B cell (primary cell): ENCODE results near the gene HSCB. TPM values are rescaled to one million over a fixed set of nuclear protein-coding genes. Genes with fewer than 3 reads are reported as not detected.
"Not testable (repeated sequence)": the region's sequence is repeated elsewhere in the genome, so short reads cannot be mapped to it uniquely, and the experiment has no call there.

Experiments
- ATAC-seq: fragments of 200-7000 bp; cut with Tn5 transposase; one replicate; pipeline ENCODE4 v1.10.0; 2021; ENCODE audit warnings: low read depth, mild to moderate bottlenecking, moderate number of reproducible peaks, moderate library complexity
- CTCF ChIA-PET: fragments of 350-600 bp; sonication (Branson Sonifier 250); formaldehyde crosslinking; loops from one replicate; lab custom pipeline; 2021; ENCODE audit warnings: antibody characterized with exemption, inconsistent platforms; lab: Charles Lee
- POLR2A ChIA-PET: fragments of 350-600 bp; sonication (Branson Sonifier 250); formaldehyde crosslinking; loops from one replicate; lab custom pipeline; 2021; ENCODE audit warnings: antibody characterized with exemption; lab: Charles Lee
- DNase-seq: peaks from one replicate; pipeline ENCODE4 v3.0.0; 2013
- H2AFZ ChIP-seq: 2 replicates; pipeline ENCODE4 v1.6.1; 2012; ENCODE audit warnings: mild to moderate bottlenecking, low read depth, low read length; ENCODE audit not compliant: insufficient read depth, poor library complexity, severe bottlenecking
- H3K27ac ChIP-seq, 2 donors: 1 replicate in 1 of 2; 2 replicates in 1 of 2; pipeline ENCODE4 v1.5.1; 2012 to 2013; ENCODE audit warnings: low read length in 2 of 2, mild to moderate bottlenecking in 2 of 2, moderate library complexity in 1 of 2
- H3K27me3 ChIP-seq, 4 experiments: fragments of 200-600 bp in 1 of 4; sonication (generic) in 1 of 4; replicated peaks in 1 of 4; 1 replicate in 2 of 4; 2 replicates in 2 of 4; pipeline versions ENCODE4 v1.6.1 to v1.7.0; 2013 to 2016; ENCODE audit warnings: low read length in 3 of 4, mild to moderate bottlenecking in 2 of 4, mixed read lengths in 1 of 4, moderate library complexity in 1 of 4; ENCODE audit not compliant: insufficient read depth in 4 of 4, control insufficient read depth in 3 of 4; ENCODE audit errors: control extremely low read depth in 1 of 4
- H3K36me3 ChIP-seq, 2 experiments: replicated peaks in 1 of 2; 1 replicate in 1 of 2; 2 replicates in 1 of 2; pipeline versions ENCODE4 v1.6.1 to v1.7.1; 2013; ENCODE audit warnings: low read length in 1 of 2; ENCODE audit not compliant: insufficient read depth in 2 of 2, control insufficient read depth in 1 of 2; ENCODE audit errors: control extremely low read depth in 1 of 2, extremely low read depth in 1 of 2
- H3K4me1 ChIP-seq, 2 donors: fragments of 200-600 bp in 1 of 2; sonication (generic) in 1 of 2; 1 replicate in 1 of 2; 2 replicates in 1 of 2; pipeline versions ENCODE4 v1.5.1 to v1.6.1; 2013 to 2017; ENCODE audit warnings: low read length in 2 of 2; ENCODE audit not compliant: control insufficient read depth in 2 of 2, insufficient read depth in 2 of 2
- H3K4me2 ChIP-seq: replicated peaks from 2 replicates; pipeline ENCODE3; 2012; ENCODE audit warnings: mild to moderate bottlenecking, low read depth, low read length; ENCODE audit not compliant: poor library complexity, severe bottlenecking
- H3K4me3 ChIP-seq, 5 experiments: fragments of 200-600 bp in 1 of 5; sonication (generic) in 1 of 5; 1 replicate in 3 of 5; 2 replicates in 2 of 5; pipeline versions ENCODE4 v1.5.1 to v1.7.0; 2011 to 2016; ENCODE audit warnings: low read length in 4 of 5, mild to moderate bottlenecking in 4 of 5, low read depth in 2 of 5, control low read depth in 1 of 5, moderate library complexity in 1 of 5; ENCODE audit not compliant: insufficient read depth in 1 of 5; ENCODE audit errors: control extremely low read depth in 1 of 5, extremely low read depth in 1 of 5
- H3K79me2 ChIP-seq: fragments of 200-600 bp; sonication (generic); one replicate; pipeline ENCODE4 v1.6.0; 2016; ENCODE audit warnings: low read length; ENCODE audit not compliant: control insufficient read depth, insufficient read depth
- H3K9ac ChIP-seq: fragments of 200-600 bp; sonication (generic); 2 replicates; pipeline ENCODE4 v1.6.1; 2017; ENCODE audit warnings: mild to moderate bottlenecking, low read length, moderate library complexity
- H3K9me3 ChIP-seq, 3 donors: one replicate each; pipeline versions ENCODE4 v1.6.1 to v1.7.1; 2013; ENCODE audit warnings: low read length in 2 of 3; ENCODE audit not compliant: control insufficient read depth in 2 of 3, insufficient read depth in 1 of 3; ENCODE audit errors: control extremely low read depth in 1 of 3
- H4K20me1 ChIP-seq: 2 replicates; pipeline ENCODE4 v1.6.0; 2012; ENCODE audit warnings: mild to moderate bottlenecking, low read length; ENCODE audit not compliant: insufficient read depth, control insufficient read depth, poor library complexity, severe bottlenecking
- H3K27ac Mint-ChIP-seq: one replicate; pipeline ENCODE4 v1.8.0; 2021; ENCODE audit warnings: mixed read lengths
- H3K27me3 Mint-ChIP-seq: one replicate; pipeline ENCODE4 v1.8.0; 2021; ENCODE audit warnings: mixed read lengths
- H3K4me1 Mint-ChIP-seq: one replicate; pipeline ENCODE4 v1.8.0; 2021; ENCODE audit warnings: mixed read lengths
- H3K4me3 Mint-ChIP-seq: one replicate; pipeline ENCODE4 v1.8.0; 2021; ENCODE audit warnings: mixed read lengths
- H3K9me3 Mint-ChIP-seq: one replicate; pipeline ENCODE4 v1.8.0; 2022; ENCODE audit warnings: mixed read lengths; ENCODE audit not compliant: insufficient read depth
- CTCF ChIP-seq: fragments of 200-600 bp; IDR thresholded peaks from one replicate; pipeline ENCODE4 v1.8.0; 2022; ENCODE audit warnings: antibody characterized with exemption, mild to moderate bottlenecking
- EZH2 ChIP-seq: IDR thresholded peaks from 2 replicates; pipeline ENCODE4 v1.6.1; 2012; ENCODE audit warnings: borderline replicate concordance, low read depth, mild to moderate bottlenecking, moderate library complexity, low read length; ENCODE audit not compliant: insufficient read depth, poor library complexity, severe bottlenecking
- WGBS: methylation state at CpG from one replicate; pipeline ENCODE4 v1.1.5; 2013; ENCODE audit warnings: missing lambda C conversion rate; ENCODE audit not compliant: insufficient coverage; 5-methylcytosine and 5-hydroxymethylcytosine counted together
- intact Hi-C: fragments of 100-400 bp; cut with micrococcal nuclease; formaldehyde crosslinking; loops from one replicate; pipeline ENCODE4 v1.10.0; 2022
- polyA plus RNA-seq: library from polyadenylated mRNA; depleted of rRNA; stranded (reverse); fragments of >200 nt; gene quantifications from 2 replicates; pipeline ENCODE4 v1.2.3, GENCODE V29; 2012
- total RNA-seq, 2 donors: library from RNA; stranded (reverse); fragments of 120-200 nt in 1 of 2; gene quantifications; 1 replicate in 1 of 2; 2 replicates in 1 of 2; pipeline versions ENCODE4 v1.2.3 to v1.2.4, GENCODE V29; 2013 to 2022

The HSCB gene
- total and polyA plus RNA-seq, 2 donors (not counting 1 experiment from before 2014, with no cell fraction given) = 12.8 to 18.3 TPM

- no peaks in the 10 kb centered on the region for H4K20me1 ChIP-seq
- intact Hi-C loops = no loop called here
- Mint-ChIP-seq H3K9me3 (no peaks in the 10 kb centered on the region), H3K4me1 (peaks cover 18% of the 10 kb centered on the region), H3K27me3 (no peaks in the 10 kb centered on the region), H3K4me3 (peak overlapping the region; percentile 80), H3K27ac (peak overlapping the region; percentile 81)
- H3K4me3 ChIP-seq = peak overlapping the region in 3 of 5 experiments; percentile 21 to 51 (median 37)
- H3K27ac ChIP-seq = peak overlapping the region; percentile 7 to 10
- peaks cover 0 to 5% of the 10 kb centered on the region in 2 experiments for H3K36me3 ChIP-seq
- ATAC-seq (no peak), DNase-seq (peak; percentile 17)
- ChIA-PET POLR2A (no interaction called here), CTCF (interaction anchor here (0.6 to 1.6 kb wide), 2 partner anchors 13 to 280 kb away, joined by 3 to 8 read pairs; partner anchors contain the start of gene CCDC117)
- peaks cover 15 to 18% of the 10 kb centered on the region in 2 donors for H3K4me1 ChIP-seq
- no peaks in the 10 kb centered on the region for H3K9me3 ChIP-seq
- TF ChIP-seq EZH2 = no peak
- no peak for TF ChIP-seq CTCF
- no peaks in the 10 kb centered on the region for H3K79me2 ChIP-seq
- no peaks in the 10 kb centered on the region for H3K27me3 ChIP-seq
- no CpG with 5 or more reads among the region's 3 CpGs for WGBS
- H3K4me2 ChIP-seq = peak overlapping the region; percentile 63
- H3K9ac ChIP-seq = peak overlapping the region; percentile 55
- peak overlapping the region; percentile 61 for H2AFZ ChIP-seq
Measured at GRCh38 chr22:28759861-28760560, 18.2 kb downstream of the HSCB start.

GRCh38 chr22:28761449-28761755 lies 19.6 kb downstream of the HSCB start:
- H3K79me2 ChIP-seq = no peaks in the 10 kb centered on the region
- no peak overlapping the region for H3K9ac ChIP-seq
- peaks cover 15 to 18% of the 10 kb centered on the region in 2 donors for H3K4me1 ChIP-seq
- H3K4me3 ChIP-seq = no peak overlapping the region
- no peaks in the 10 kb centered on the region for H4K20me1 ChIP-seq
- H2AFZ ChIP-seq = no peak overlapping the region
- H3K27ac Mint-ChIP-seq = peak overlapping the region; percentile 71
- peaks cover 18% of the 10 kb centered on the region for H3K4me1 Mint-ChIP-seq
- ATAC-seq (no peak), DNase-seq (no peak)
- H3K36me3 ChIP-seq = peaks cover 0 to 5% of the 10 kb centered on the region in 2 experiments
- H3K27me3 Mint-ChIP-seq = no peaks in the 10 kb centered on the region
- no peaks in the 10 kb centered on the region for H3K9me3 ChIP-seq
- intact Hi-C loops = no loop called here
- ChIA-PET CTCF (interaction anchor here (0.6 to 1.6 kb wide), 2 partner anchors 9 to 11 kb away, joined by 3 to 8 read pairs; partner anchors contain the start of gene CCDC117), POLR2A (no interaction called here)
- H3K27ac ChIP-seq = no peak overlapping the region
- H3K4me2 ChIP-seq = no peak overlapping the region
- H3K4me3 Mint-ChIP-seq = peak overlapping the region; percentile 26
- no peaks in the 10 kb centered on the region for H3K27me3 ChIP-seq
- TF ChIP-seq EZH2 (no peak), CTCF (no peak)
- 97% methylated on average over 9 of the region's 10 CpGs for WGBS
- H3K9me3 Mint-ChIP-seq = no peaks in the 10 kb centered on the region

DNA sequence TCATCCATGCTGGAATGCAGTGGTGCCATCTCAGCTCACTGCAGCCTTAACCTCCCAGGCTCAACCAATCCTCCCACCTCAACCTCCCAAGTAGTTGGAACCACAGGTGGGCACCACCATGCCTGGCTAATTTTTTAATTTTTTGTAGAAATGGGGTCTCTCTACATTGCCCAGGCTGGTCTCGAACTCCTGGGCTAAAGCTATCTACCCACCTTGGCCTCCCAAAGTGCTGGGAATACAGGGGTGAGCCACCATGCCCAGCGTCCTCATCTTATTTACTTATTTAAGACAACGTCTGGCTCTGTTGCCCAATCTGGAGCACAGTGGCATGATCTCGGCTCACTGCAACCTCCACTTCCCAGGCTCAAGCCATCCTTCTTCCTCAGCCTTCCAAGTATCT lies 20.2 kb downstream of the HSCB start:
- H3K4me3 ChIP-seq, DNase-seq, ATAC-seq, H3K27ac Mint-ChIP-seq, H3K4me2 ChIP-seq, H3K9ac ChIP-seq, POLR2A ChIA-PET, intact Hi-C loops, H2AFZ ChIP-seq, H3K27me3 ChIP-seq, H3K79me2 ChIP-seq, H3K27me3 Mint-ChIP-seq, H3K9me3 ChIP-seq, H3K27ac ChIP-seq, H4K20me1 ChIP-seq, H3K9me3 Mint-ChIP-seq, H3K36me3 ChIP-seq: not testable (repeated sequence)
- H3K4me1 ChIP-seq = peaks cover 15 to 18% of the 10 kb centered on the region in 2 donors
- CTCF ChIA-PET = interaction anchor here (0.6 kb wide), 1 partner anchor 8 kb away, joined by 3 read pairs; no protein-coding TSS in a partner anchor
- peaks cover 18% of the 10 kb centered on the region for H3K4me1 Mint-ChIP-seq
- WGBS = 99% methylated on average over 4 of the region's 4 CpGs
- peak overlapping the region; percentile 10 for H3K4me3 Mint-ChIP-seq
